WERI-Rb-1 (cell line): ENCODE data around the gene MARS1.

Experiments
- DNase-seq: peaks from one replicate; pipeline ENCODE4 v3.0.0-alpha.2; 2020
- H3K27ac ChIP-seq: fragments of 250-450 bp; sonication (Bioruptor Pico); 2 replicates; pipeline ENCODE4 v1.5.1; 2020; ENCODE audit warnings: mild to moderate bottlenecking, moderate library complexity
- H3K27me3 ChIP-seq: fragments of 250-450 bp; sonication (Bioruptor Pico); 2 replicates; pipeline ENCODE4 v1.5.1; 2021; ENCODE audit warnings: mild to moderate bottlenecking, low read depth, moderate library complexity; ENCODE audit not compliant: insufficient read depth, severe bottlenecking
- H3K36me3 ChIP-seq: fragments of 250-450 bp; sonication (Bioruptor Pico); 2 replicates; pipeline ENCODE4 v1.5.1; 2020; ENCODE audit warnings: mild to moderate bottlenecking, moderate library complexity
- H3K4me3 ChIP-seq: 2 replicates; pipeline ENCODE4 v1.5.1; 2011; ENCODE audit warnings: low read depth, mild to moderate bottlenecking, control low read depth, low read length
- H3K9me3 ChIP-seq: fragments of 250-450 bp; sonication (Bioruptor Pico); 2 replicates; pipeline ENCODE4 v1.5.1; 2021; ENCODE audit warnings: mild to moderate bottlenecking, moderate library complexity; ENCODE audit not compliant: severe bottlenecking
- TF ChIP-seq, protein P1 (sequence below): IDR thresholded peaks from 2 replicates; pipeline ENCODE4 v1.5.1; 2011; ENCODE audit warnings: low read depth, mild to moderate bottlenecking, control low read depth, inconsistent platforms, low read length

Gene MARS1

DNA sequence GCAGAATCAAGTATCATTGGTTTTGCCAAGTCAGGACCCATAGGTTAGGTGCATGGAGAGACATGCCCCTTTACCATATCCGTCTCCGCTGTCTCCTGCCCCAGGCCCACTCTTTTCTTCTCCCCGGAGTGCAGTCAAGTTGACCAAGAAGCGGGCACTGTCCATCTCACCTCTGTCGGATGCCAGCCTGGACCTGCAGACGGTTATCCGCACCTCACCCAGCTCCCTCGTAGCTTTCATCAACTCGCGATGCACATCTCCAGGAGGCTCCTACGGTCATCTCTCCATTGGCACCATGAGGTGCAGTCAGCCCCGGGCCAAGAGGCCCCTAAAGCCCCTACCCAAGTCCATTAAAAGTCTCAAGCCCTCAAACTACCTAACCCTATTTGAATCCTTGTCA lies 23.3 kb upstream of the MARS1 start:
- TF ChIP-seq, protein P1, sequence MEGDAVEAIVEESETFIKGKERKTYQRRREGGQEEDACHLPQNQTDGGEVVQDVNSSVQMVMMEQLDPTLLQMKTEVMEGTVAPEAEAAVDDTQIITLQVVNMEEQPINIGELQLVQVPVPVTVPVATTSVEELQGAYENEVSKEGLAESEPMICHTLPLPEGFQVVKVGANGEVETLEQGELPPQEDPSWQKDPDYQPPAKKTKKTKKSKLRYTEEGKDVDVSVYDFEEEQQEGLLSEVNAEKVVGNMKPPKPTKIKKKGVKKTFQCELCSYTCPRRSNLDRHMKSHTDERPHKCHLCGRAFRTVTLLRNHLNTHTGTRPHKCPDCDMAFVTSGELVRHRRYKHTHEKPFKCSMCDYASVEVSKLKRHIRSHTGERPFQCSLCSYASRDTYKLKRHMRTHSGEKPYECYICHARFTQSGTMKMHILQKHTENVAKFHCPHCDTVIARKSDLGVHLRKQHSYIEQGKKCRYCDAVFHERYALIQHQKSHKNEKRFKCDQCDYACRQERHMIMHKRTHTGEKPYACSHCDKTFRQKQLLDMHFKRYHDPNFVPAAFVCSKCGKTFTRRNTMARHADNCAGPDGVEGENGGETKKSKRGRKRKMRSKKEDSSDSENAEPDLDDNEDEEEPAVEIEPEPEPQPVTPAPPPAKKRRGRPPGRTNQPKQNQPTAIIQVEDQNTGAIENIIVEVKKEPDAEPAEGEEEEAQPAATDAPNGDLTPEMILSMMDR = no peak
- H3K4me3 ChIP-seq = no peak overlapping the region
- 0 out of 2 replicates have a peak, but pooled peaks cover 4% of the 10 kb centered on the region for H3K36me3 ChIP-seq
- no peaks in the 10 kb centered on the region for H3K9me3 ChIP-seq
- peak overlapping the region; percentile 98 for H3K27ac ChIP-seq
- DNase-seq = no peak
- peaks cover 2% of the 10 kb centered on the region for H3K27me3 ChIP-seq

DNA sequence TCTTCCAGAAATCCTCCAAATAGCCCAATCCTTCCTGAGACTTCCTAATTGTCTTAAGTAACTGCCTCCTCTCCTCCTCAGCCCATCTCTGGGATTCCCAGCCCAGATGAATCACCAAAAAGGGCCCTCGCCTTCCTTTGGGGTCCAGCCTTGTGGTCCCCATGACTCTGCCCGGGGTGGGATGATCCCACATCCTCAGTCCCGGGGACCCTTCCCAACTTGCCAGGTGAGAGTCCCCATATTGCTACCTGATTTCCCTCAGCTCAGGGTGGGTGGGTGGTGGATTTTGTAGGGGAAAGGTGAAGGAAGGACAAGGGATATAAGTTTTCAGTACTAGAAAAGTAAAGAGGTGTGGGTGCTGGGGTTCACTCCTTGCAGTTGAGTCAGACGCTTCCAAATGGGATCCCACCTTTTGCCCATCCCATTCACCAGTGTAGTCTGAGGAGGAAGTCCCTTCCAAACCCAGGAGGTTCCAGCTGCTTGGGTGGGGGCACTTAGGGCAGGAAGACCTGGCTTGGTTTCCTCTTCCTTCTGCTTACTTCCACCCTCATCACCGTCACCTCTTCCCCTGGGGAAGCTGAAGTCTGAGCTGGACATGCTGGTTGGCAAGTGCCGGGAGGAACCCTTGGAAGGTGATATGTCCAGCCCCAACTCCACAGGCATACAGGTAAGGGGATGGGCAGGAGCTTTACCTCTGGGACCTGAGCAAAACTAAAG lies 22.7 kb upstream of the MARS1 start:
- Histone ChIP-seq H3K36me3 (0 out of 2 replicates have a peak, but pooled peaks cover 4% of the 10 kb centered on the region), H3K9me3 (no peaks in the 10 kb centered on the region), H3K4me3 (no peak overlapping the region), H3K27me3 (peaks cover 2% of the 10 kb centered on the region), H3K27ac (peak overlapping the region; percentile 98)
- TF ChIP-seq, protein P1 = no peak
- no peak for DNase-seq

DNA sequence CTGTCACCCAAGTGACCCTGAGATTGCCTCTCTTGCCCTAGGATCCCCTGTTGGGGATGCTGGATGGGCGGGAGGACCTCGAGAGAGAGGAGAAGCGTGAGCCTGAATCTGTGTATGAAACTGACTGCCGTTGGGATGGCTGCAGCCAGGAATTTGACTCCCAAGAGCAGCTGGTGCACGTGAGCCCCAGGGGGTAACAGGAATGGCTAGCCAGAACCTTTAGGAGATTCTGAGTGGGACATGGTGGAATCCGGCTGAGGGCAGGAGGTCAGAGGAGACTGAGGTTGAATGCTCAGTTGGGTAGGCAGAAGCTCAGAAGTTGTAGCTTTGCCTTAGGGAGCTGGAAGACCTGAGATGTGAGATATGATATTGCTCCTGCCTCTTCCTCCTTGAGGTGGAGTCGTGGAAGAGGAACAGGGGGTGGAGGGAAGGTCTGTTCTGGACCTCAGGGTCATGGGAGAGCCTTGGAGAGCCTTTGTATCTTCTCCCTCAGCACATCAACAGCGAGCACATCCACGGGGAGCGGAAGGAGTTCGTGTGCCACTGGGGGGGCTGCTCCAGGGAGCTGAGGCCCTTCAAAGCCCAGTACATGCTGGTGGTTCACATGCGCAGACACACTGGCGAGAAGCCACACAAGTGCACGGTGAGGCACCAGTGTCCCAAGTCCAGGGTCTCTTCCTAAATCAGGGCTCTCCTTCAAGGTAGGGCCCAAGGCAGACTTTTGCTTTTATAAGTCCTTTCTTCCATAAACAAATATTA lies 21.9 kb upstream of the MARS1 start:
- Histone ChIP-seq H3K9me3 (no peaks in the 10 kb centered on the region), H3K4me3 (no peak overlapping the region), H3K27ac (no peak overlapping the region), H3K27me3 (peaks cover under 1% of the 10 kb centered on the region), H3K36me3 (0 out of 2 replicates have a peak, but pooled peaks cover 4% of the 10 kb centered on the region)
- TF ChIP-seq, protein P1 = no peak
- DNase-seq = no peak

DNA sequence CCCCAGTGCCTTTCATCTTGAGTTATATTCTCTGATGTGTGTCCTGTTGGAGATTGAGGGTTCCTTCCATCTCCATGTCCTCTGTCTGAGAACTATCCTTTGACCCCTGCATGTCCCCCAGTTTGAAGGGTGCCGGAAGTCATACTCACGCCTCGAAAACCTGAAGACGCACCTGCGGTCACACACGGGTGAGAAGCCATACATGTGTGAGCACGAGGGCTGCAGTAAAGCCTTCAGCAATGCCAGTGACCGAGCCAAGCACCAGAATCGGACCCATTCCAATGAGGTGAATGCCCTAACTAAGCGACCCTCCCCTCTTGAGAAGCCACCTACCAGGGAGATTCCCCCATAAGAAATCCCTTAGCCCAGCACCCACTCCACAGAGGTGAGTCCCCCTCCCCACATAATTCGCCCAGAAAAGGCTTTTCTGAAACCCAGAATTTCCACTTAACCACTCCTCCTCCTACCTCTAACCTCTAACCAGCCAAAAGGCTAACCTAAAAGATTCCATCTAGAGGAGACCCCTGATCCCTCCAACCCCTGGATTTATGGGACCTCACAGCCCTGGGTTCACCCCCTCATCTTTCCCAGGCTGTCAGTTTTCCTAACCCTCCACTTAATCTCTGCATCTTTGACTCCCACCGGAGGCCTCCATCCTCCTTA lies 20.5 kb upstream of the MARS1 start:
- Histone ChIP-seq H3K27ac (no peak overlapping the region), H3K4me3 (no peak overlapping the region), H3K27me3 (no peaks in the 10 kb centered on the region), H3K9me3 (no peaks in the 10 kb centered on the region), H3K36me3 (0 out of 2 replicates have a peak, but pooled peaks cover 4% of the 10 kb centered on the region)
- no peak for DNase-seq
- TF ChIP-seq, protein P1 = no peak

DNA sequence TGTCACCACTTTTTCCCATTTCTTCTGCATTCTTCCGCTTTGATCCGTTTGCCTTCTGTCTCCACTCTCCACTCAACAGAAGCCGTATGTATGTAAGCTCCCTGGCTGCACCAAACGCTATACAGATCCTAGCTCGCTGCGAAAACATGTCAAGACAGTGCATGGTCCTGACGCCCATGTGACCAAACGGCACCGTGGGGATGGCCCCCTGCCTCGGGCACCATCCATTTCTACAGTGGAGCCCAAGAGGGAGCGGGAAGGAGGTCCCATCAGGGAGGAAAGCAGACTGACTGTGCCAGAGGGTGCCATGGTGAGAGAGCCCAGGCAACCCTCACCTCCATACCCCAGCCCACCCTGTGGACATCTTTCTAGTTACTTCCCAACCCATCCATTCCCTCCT lies 20.0 kb upstream of the MARS1 start:
- Histone ChIP-seq H3K27ac (no peak overlapping the region), H3K36me3 (0 out of 2 replicates have a peak, but pooled peaks cover 4% of the 10 kb centered on the region), H3K4me3 (no peak overlapping the region), H3K9me3 (no peaks in the 10 kb centered on the region), H3K27me3 (no peaks in the 10 kb centered on the region)
- DNase-seq = no peak
- TF ChIP-seq, protein P1 = no peak
